Measurements from ENCODE around the gene PHC2. TPM values are rescaled to one million over a fixed set of nuclear protein-coding genes. Genes with fewer than 3 reads are reported as not detected.
A peak's percentile ranks its signal among the peaks of the same experiment; 100 is the strongest.

The PHC2 gene
- total RNA-seq, 1 donor from 2014 or later = 84.7 TPM

DNA sequence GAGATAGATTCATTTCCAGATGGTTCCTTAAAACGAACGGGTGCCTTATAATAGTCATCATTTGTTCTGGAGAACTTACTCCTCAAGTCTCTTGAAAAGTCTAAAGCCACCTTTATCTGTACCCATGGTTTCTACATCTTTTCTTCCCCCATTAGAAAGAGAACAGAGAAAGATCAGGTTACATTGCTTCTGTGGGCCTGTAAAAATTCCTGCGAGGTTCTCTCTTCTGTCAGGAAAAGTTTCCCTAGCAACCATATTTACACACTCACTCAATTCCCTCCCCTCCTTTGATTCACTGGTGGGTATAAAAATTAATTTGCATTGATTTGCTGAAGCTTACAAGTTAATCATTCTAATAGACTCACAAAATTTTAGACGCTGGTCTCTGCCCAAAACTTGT is 6.7 kb downstream of the PHC2 start:
- no peak for DNase-seq (ENCODE audit: low read depth, low spot score)

DNA sequence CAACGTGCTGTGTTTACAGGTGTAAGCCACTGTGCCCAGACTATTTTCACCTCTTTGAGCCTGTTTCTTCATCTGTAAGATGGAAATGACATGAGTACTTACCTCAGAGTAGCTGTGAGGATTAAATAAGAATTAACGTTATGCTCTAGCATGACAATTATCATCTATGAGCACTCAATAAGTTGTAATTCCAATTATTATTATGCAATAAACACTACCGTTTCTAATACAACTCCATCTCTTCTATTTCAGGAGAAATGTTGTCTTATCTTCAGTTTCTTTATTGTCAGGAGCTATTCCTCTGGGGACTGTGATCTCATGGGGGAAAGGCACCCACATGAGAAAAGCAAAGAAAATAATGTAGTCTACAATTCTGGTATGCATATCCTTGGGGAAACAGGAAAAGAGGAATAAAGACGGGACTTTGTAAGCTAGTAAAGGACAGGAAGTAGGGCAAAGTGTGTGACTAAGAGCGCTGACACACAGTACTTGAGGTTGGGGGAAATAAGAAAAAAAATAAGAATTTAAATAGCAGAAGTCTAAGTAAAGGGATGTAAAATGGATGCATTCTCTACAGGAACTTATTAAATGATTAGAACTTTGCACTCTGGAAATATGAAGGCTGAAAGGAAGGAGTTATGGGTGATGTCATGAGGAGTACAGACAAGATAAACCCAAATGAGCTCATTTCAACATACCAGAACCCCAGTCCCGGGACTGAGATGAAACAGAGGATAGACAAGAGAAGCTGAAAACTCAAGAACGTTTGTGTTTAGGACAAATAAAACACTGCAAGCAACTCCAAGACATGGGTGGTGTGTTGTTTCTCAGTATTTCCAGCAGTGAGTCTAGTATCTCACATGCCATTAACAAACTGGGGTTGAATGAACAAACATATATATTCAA is 9.8 kb downstream of the PHC2 start:
- DNase-seq (ENCODE audit: low read depth, low spot score) = peak; percentile 35

DNA sequence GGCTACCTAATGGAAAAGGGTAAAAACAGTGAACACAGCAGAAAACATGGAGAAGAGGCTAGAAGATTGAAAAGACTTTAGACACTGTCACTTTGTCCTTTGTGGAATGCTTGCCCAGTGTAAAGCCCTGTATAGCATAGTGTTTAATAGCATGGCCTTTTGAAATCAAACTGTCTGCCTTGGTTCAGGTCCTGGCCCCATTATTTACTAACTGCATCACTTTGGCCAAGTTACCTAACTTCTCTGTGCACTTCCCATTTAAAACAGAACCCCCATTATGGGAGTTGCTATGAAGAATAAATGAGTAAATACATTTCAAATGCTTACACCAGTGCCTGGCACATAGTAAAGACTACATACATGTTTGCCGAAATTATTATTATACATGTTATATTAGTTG is 12.1 kb downstream of the PHC2 start:
- DNase-seq (ENCODE audit: low read depth, low spot score) = no peak

GRCh38 chr1:33414879-33415278 is 16.0 kb downstream of the PHC2 start:
- no peak for DNase-seq (ENCODE audit: low read depth, low spot score)

DNA sequence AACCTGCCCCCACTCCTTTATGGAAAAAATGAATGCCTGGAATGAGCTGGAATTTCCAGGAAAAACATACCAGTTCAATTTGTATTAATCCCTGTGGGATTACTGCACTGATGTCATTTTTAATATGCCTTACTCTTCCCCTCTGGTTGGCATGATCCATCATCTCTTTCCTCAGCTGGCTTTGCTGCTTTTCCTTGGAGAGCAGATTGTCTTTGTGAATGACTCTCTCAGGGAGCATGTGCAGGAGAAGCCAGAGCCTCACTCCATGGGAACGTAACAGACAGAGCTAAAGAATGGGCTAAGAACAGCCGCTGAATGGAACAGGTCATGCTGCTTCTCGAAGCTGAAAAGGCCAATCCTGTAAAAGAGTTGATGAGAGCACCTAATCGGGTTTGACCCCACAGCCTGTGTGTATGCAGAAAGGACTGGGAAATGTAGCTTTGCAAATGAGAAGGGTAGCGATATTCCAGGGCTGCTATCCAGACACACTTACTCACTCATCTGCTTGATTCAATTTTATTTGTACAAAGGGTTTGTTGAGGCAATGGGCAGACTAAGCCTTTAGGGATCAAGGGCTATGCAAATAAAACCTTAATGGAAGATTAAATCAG is 20.7 kb downstream of the PHC2 start:
- DNase-seq (ENCODE audit: low read depth, low spot score) = no peak

GRCh38 chr1:33408093-33408436 is 22.8 kb downstream of the PHC2 start:
- no peak for DNase-seq (ENCODE audit: low read depth, low spot score)

DNA sequence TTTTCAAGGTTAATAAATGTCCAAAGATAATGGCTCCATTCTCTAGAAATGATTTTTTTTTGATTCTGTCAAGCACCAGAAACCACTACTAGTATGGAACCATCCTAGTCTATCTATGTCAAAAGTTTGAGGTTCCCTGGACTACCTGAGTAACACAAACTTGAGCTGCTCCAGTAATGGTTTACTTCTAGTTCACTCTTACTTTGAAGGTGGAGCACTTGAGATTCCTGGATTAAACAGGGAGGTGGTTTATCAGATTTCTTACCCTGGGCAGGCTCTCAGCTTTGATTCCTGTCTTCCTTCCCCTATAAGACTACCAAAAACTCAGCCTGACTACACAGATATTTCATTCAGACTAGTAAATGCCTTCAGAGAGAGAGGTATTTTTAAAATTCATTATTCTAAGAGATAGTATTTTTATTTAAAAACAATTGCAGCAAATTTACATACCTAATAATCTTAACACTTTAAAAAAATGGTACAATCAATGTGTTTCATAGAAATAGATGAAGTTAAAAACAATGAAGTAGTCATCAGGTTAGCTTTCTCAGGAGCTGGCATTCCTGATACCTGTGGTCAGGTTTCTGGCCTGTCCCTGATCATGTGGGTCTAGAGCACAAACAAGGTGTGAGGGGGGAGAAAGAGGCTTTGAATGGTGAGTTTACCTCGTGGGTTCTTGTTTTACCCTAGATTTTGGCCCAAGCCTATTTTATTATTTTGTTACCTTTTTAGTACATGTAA is 23.4 kb downstream of the PHC2 start:
- DNase-seq (ENCODE audit: low read depth, low spot score) = no peak

GRCh38 chr1:33402206-33402605 is 28.7 kb downstream of the PHC2 start:
- DNase-seq (ENCODE audit: low read depth, low spot score) = no peak

- DNase-seq (ENCODE audit: low read depth, low spot score) = no peak
Measured at GRCh38 chr1:33401471-33401870, 29.4 kb downstream of the PHC2 start.

GRCh38 chr1:33400153-33400911 is 30.6 kb downstream of the PHC2 start:
- DNase-seq (ENCODE audit: low read depth, low spot score) = no peak

GRCh38 chr1:33399375-33399774 is 31.5 kb downstream of the PHC2 start:
- DNase-seq (ENCODE audit: low read depth, low spot score) = no peak

- DNase-seq (ENCODE audit: low read depth, low spot score) = no peak
Measured at GRCh38 chr1:33397994-33398393, 32.9 kb downstream of the PHC2 start.

DNA sequence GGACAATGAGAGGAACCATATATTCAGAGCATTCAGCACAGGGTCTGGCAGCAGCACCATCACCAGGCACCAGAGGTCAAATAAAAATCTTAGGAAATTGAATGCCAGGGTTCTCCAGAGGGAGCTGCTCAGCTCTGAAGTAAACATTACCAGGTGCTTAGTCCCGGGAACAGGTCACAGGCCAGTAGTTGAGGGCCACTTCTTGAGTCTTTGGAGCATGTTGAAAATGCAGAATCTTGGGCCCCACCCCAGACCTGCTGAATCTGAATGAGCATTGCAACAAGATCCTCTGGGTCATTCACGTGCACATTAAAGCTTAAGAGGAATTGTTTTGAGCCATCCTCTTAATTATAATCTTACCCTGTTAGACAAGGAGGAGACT is 33.8 kb downstream of the PHC2 start:
- DNase-seq (ENCODE audit: low read depth, low spot score) = no peak

GRCh38 chr1:33396188-33397124 is 34.4 kb downstream of the PHC2 start:
- no peak for DNase-seq (ENCODE audit: low read depth, low spot score)

- no peak for DNase-seq (ENCODE audit: low read depth, low spot score)
Measured at GRCh38 chr1:33394770-33395169, 36.1 kb downstream of the PHC2 start.

GRCh38 chr1:33393991-33394390 is 36.9 kb downstream of the PHC2 start:
- no peak for DNase-seq (ENCODE audit: low read depth, low spot score)

- no peak for DNase-seq (ENCODE audit: low read depth, low spot score)
Measured at GRCh38 chr1:33393524-33393923, 37.4 kb downstream of the PHC2 start.

DNA sequence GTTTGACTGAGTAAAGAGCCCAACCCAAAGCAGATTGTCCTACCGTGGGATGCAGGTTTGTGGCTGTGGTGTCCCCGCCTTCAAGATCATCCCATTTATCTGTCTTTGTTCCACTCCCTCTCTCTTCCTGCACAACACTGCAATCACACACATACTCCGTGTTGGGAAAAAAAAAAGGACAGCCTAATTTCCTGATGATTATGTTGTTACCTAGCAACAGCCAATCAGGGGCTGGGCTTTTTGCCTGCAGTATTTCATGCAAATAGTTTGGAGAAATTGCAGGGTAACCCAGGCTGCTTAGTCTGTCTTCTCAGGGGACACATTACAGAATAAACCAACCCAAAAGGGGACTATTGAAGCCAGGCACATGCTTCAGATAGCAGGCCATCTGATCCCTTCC is 38.3 kb downstream of the PHC2 start:
- DNase-seq (ENCODE audit: low read depth, low spot score) = no peak

DNA sequence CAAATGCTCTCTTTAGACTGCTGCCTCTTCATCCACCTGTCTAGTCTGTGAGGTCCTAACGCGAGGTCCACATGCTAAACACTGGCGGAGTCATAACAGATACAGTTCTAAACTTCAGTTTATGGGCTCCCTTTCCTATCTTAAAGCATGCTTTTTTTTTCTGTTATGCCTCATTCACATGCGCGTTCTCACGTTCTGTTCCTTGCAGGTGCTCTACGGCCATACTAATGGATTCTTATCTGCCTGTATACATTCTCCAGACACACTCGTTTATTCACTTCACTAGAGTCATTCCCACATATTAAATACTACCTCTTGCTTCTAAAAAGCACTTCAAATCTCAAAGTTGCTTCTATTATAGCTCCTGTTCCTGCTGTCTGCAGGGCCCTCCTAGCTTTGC is 38.7 kb downstream of the PHC2 start:
- no peak for DNase-seq (ENCODE audit: low read depth, low spot score)

DNA sequence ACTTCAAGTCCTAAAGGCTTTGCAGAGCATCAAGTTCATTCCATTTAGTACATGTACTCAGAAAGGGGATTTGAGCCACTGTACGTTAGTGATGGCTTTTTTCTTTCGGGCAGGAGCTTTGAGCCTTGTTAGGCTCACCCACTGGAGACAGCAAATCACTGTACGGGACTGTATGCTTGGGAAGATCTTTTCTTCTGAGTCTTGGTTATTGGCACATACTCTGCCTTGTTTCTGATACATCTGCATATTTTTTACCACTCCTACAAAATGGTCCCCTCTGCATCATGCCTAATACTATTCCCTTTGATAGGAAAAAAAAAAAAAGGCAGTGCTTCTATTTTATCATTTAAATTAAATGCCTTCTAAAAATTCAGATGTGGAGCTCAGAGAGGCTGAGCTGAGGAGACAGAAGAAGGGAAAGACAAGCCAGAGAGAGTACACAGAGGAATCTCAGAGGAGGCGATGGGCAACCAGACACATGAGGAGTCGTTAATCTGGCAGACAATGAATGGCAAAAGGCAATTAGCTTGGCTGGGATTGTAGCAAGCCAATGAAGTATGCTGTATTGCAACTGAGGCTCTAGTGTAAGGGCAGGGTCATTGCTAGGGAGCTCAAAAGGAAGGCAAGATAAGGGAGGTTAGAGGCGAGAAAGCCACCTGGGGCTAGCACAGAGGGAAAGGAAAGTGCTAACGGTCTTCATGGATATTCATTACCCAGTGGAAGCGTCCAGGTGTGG is 39.4 kb downstream of the PHC2 start:
- no peak for DNase-seq (ENCODE audit: low read depth, low spot score)
